Keratinocyte (primary cell): Measurements from ENCODE around the gene CTNNA3. TPM values are rescaled to one million over a fixed set of nuclear protein-coding genes. Genes with fewer than 3 reads are reported as not detected.

Source experiments
- DNase-seq: peaks from one replicate; pipeline ENCODE4 v3.0.0-alpha.2; 2011; ENCODE audit warnings: low read depth, missing footprints, low spot score
- FAIRE-seq: peaks from 2 replicates; lab custom pipeline; 2011; peaks lifted over from hg19 to GRCh38; lab: Jason Lieb, UNC
- H2AFZ ChIP-seq: 2 replicates; pipeline ENCODE4 v1.6.0; 2012; ENCODE audit warnings: low read length, control low read depth, inconsistent platforms; ENCODE audit not compliant: control insufficient read depth
- H3K27ac ChIP-seq: 2 replicates; pipeline ENCODE4 v1.5.1; 2011; ENCODE audit warnings: low read length; ENCODE audit not compliant: control insufficient read depth, insufficient read depth
- H3K27me3 ChIP-seq: 3 replicates; pipeline ENCODE4 v1.6.0; 2011; ENCODE audit warnings: low read length; ENCODE audit not compliant: control insufficient read depth, insufficient read depth; ENCODE audit errors: extremely low read depth
- H3K36me3 ChIP-seq, 2 experiments: 2 replicates in 1 of 2; 3 replicates in 1 of 2; pipeline ENCODE4 v1.5.1; 2011; ENCODE audit warnings: low read length in 2 of 2, mild to moderate bottlenecking in 1 of 2; ENCODE audit not compliant: control insufficient read depth in 2 of 2, insufficient read depth in 2 of 2; ENCODE audit errors: extremely low read depth in 1 of 2
- H3K4me1 ChIP-seq: 3 replicates; pipeline ENCODE4 v1.5.1; 2011; ENCODE audit warnings: low read length; ENCODE audit not compliant: control insufficient read depth, insufficient read depth; ENCODE audit errors: extremely low read depth
- H3K4me2 ChIP-seq: 3 replicates; pipeline ENCODE4 v1.6.0; 2011; ENCODE audit warnings: low read depth, low read length; ENCODE audit not compliant: control insufficient read depth, insufficient read depth; ENCODE audit errors: extremely low read depth
- H3K4me3 ChIP-seq, 3 experiments: fragments of 200-600 bp in 1 of 3; sonication (generic) in 1 of 3; 2 replicates in 2 of 3; 3 replicates in 1 of 3; pipeline ENCODE4 v1.5.1; 2011 to 2016; ENCODE audit warnings: low read length in 3 of 3, mild to moderate bottlenecking in 3 of 3, control low read depth in 2 of 3, inconsistent platforms in 1 of 3, low read depth in 1 of 3, mixed read lengths in 1 of 3, mixed run types in 1 of 3, moderate library complexity in 1 of 3; ENCODE audit not compliant: control insufficient read depth in 2 of 3, insufficient read depth in 2 of 3; ENCODE audit errors: extremely low read depth in 1 of 3
- H3K79me2 ChIP-seq: 2 replicates; pipeline ENCODE4 v1.6.0; 2012; ENCODE audit warnings: low read length; ENCODE audit not compliant: control insufficient read depth, insufficient read depth
- H3K9ac ChIP-seq: 3 replicates; pipeline ENCODE4 v1.6.0; 2011; ENCODE audit warnings: low read length; ENCODE audit not compliant: control insufficient read depth, insufficient read depth; ENCODE audit errors: extremely low read depth
- H3K9me1 ChIP-seq: 3 replicates; pipeline ENCODE4 v1.6.0; 2011; ENCODE audit warnings: low read length; ENCODE audit not compliant: control insufficient read depth, insufficient read depth; ENCODE audit errors: extremely low read depth
- H3K9me3 ChIP-seq: 2 replicates; pipeline ENCODE4 v1.5.1; 2012; ENCODE audit warnings: low read depth, low read length; ENCODE audit not compliant: control insufficient read depth
- H4K20me1 ChIP-seq: 3 replicates; pipeline ENCODE4 v1.6.0; 2011; ENCODE audit warnings: low read length; ENCODE audit not compliant: control insufficient read depth, insufficient read depth; ENCODE audit errors: extremely low read depth
- CTCF ChIP-seq, 3 experiments: IDR thresholded peaks in 1 of 3; conservative IDR thresholded peaks in 1 of 3; optimal IDR thresholded peaks in 1 of 3; 2 replicates in 2 of 3; 3 replicates in 1 of 3; pipeline versions ENCODE3 to v1.5.1; 2011; ENCODE audit warnings: low read length in 3 of 3, mild to moderate bottlenecking in 3 of 3, moderate library complexity in 2 of 3, control low read depth in 1 of 3, inconsistent platforms in 1 of 3; ENCODE audit not compliant: insufficient read depth in 2 of 3; ENCODE audit errors: extremely low read depth in 1 of 3
- EZH2 ChIP-seq: IDR thresholded peaks from one replicate; pipeline ENCODE4 v1.6.1; 2012; ENCODE audit warnings: inconsistent platforms, mild to moderate bottlenecking, low read length, moderate library complexity
- dilution Hi-C: fragments of 300-500 bp; cut with MboI; formaldehyde crosslinking; loops from one replicate; pipeline ENCODE4 v1.7.0; 2020; ENCODE audit warnings: low sequenced_read_pairs; ENCODE audit not compliant: extremely low pct_ligation_motif_present
- polyA plus RNA-seq, 5 experiments: library from polyadenylated mRNA; depleted of rRNA in 3 of 5; stranded (reverse) in 3 of 5; stranded (forward) in 1 of 5; unstranded in 1 of 5; fragments of >200 nt; gene quantifications; 1 replicate in 1 of 5; 2 replicates in 3 of 5; 3 replicates in 1 of 5; pipeline versions ENCODE4 v1.2.1 to v1.2.3, GENCODE V29; 2011 to 2012; ENCODE audit warnings: missing spikeins in 2 of 5, low read depth in 1 of 5, low replicate concordance in 1 of 5

Gene CTNNA3
- polyA plus RNA-seq, 1 donor (not counting 4 experiments of a cell fraction or from before 2014, with no cell fraction given), result 0.01 TPM

GRCh38 chr10:67140641-67141040, 555.4 kb downstream of the CTNNA3 start:
- Histone ChIP-seq H2AFZ (no peak overlapping the region), H3K36me3 (no peaks in the 10 kb centered on the region), H3K9me1 (no peaks in the 10 kb centered on the region), H3K9me3 (no peaks in the 10 kb centered on the region), H3K27me3 (no peaks in the 10 kb centered on the region), H3K79me2 (no peaks in the 10 kb centered on the region), H3K9ac (no peak overlapping the region), H3K4me2 (no peak overlapping the region), H3K4me1 (no peaks in the 10 kb centered on the region), H4K20me1 (no peaks in the 10 kb centered on the region), H3K4me3 (no peak overlapping the region), H3K27ac (no peak overlapping the region)
- dilution Hi-C loops, result no loop called here
- FAIRE-seq (no peak), DNase-seq (no peak)
- no peak for TF ChIP-seq EZH2
- TF ChIP-seq CTCF (optimal IDR thresholded peaks at IDR 0.05 in 1 of 3, IDR thresholded peaks at IDR 0.05 in 1 of 3, conservative IDR thresholded peaks at IDR 0.05 in 1 of 3; ENCODE audit: extremely low read depth in 1 of 3, insufficient read depth in 2 of 3, low read length in 3 of 3), result no peak

GRCh38 chr10:67127441-67127840, 568.6 kb downstream of the CTNNA3 start:
- Histone ChIP-seq H3K79me2 (no peaks in the 10 kb centered on the region), H4K20me1 (no peaks in the 10 kb centered on the region), H3K9ac (no peak overlapping the region), H3K9me1 (no peaks in the 10 kb centered on the region), H3K4me2 (no peak overlapping the region), H3K4me3 (no peak overlapping the region), H3K27ac (no peak overlapping the region), H3K9me3 (no peaks in the 10 kb centered on the region), H3K4me1 (no peaks in the 10 kb centered on the region), H3K36me3 (no peaks in the 10 kb centered on the region), H3K27me3 (no peaks in the 10 kb centered on the region), H2AFZ (no peak overlapping the region)
- DNase-seq (no peak), FAIRE-seq (no peak)
- dilution Hi-C loops, result no loop called here
- TF ChIP-seq CTCF (optimal IDR thresholded peaks at IDR 0.05 in 1 of 3, IDR thresholded peaks at IDR 0.05 in 1 of 3, conservative IDR thresholded peaks at IDR 0.05 in 1 of 3; ENCODE audit: extremely low read depth in 1 of 3, insufficient read depth in 2 of 3, low read length in 3 of 3) (no peak), EZH2 (no peak)
